AG09319 (cell line): ENCODE measurements around the gene SLC22A31.

Experiments
- DNase-seq: peaks from one replicate; pipeline ENCODE4 v3.0.0-alpha.2; 2010; ENCODE audit warnings: low read depth; ENCODE audit errors: extremely low read depth
- TF ChIP-seq, protein P1 (sequence below): IDR thresholded peaks from 2 replicates; pipeline ENCODE4 v1.5.1; 2011; ENCODE audit warnings: low read depth, mild to moderate bottlenecking, inconsistent platforms, low read length, moderate library complexity

The SLC22A31 gene

GRCh38 chr16:89172171-89172527, 28.2 kb downstream of the SLC22A31 start:
- no peak for DNase-seq
- TF ChIP-seq, protein P1, sequence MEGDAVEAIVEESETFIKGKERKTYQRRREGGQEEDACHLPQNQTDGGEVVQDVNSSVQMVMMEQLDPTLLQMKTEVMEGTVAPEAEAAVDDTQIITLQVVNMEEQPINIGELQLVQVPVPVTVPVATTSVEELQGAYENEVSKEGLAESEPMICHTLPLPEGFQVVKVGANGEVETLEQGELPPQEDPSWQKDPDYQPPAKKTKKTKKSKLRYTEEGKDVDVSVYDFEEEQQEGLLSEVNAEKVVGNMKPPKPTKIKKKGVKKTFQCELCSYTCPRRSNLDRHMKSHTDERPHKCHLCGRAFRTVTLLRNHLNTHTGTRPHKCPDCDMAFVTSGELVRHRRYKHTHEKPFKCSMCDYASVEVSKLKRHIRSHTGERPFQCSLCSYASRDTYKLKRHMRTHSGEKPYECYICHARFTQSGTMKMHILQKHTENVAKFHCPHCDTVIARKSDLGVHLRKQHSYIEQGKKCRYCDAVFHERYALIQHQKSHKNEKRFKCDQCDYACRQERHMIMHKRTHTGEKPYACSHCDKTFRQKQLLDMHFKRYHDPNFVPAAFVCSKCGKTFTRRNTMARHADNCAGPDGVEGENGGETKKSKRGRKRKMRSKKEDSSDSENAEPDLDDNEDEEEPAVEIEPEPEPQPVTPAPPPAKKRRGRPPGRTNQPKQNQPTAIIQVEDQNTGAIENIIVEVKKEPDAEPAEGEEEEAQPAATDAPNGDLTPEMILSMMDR, result no peak

DNA sequence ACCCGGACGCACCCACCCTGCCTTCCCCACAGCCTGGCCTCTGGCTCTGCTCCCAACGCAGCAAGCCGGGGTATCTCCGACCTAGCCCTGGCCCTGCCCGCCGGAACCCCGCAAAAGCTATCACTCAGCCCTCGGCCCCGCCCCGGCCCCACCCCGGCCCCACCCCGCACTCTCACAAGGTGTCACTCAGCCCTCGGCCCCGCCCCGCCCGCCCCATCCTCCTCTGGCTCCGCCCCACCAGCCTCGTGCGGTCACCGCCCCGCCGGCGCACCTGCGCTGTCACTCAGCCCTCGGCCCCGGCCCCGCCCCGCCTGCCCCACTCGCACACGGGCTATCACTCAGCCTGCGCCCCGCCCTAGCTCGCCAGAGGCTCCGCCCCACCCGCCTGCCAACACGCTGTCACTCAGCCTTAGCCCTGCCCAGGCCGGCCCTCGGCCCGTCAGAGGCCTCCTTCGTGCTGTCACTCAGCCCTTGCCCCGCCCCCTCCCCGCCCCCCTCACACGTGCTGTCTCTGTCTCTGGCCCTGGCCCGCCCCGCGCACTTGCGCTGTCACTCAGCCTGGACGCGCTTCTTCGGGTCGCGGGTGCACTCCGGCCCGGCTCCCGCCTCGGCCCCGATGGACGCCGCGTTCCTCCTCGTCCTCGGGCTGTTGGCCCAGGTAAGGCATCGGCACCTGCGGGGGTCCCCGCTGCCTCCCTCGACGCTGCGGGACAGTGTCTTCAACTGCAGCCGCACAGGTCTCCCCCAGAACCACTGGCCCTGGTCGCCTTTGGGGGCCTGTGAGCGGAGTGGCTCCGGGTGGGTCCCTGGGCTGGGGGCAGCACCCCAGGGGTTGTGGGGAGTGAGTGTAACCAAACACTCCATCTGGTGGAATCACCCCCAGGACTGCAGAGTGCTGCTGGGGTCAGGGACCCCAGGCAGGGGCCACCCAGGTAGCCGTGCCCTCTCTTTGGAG, 28.8 kb downstream of the SLC22A31 start, which contains the start of gene CDH15:
TSS of gene CDH15 (plus strand) at position 533 of the 955 bp plus-strand sequence. CDS start at position 617, 84 bp downstream.
- TF ChIP-seq, protein P1, result no peak
- DNase-seq, result peak; percentile 44

- DNase-seq, result no peak
- TF ChIP-seq, protein P1, result no peak
These were observed 29.8 kb downstream of the SLC22A31 start for GRCh38 chr16:89170346-89171215.

- TF ChIP-seq, protein P1, result no peak
- DNase-seq, result no peak
These were observed 30.6 kb downstream of the SLC22A31 start for GRCh38 chr16:89169778-89170177.

DNA sequence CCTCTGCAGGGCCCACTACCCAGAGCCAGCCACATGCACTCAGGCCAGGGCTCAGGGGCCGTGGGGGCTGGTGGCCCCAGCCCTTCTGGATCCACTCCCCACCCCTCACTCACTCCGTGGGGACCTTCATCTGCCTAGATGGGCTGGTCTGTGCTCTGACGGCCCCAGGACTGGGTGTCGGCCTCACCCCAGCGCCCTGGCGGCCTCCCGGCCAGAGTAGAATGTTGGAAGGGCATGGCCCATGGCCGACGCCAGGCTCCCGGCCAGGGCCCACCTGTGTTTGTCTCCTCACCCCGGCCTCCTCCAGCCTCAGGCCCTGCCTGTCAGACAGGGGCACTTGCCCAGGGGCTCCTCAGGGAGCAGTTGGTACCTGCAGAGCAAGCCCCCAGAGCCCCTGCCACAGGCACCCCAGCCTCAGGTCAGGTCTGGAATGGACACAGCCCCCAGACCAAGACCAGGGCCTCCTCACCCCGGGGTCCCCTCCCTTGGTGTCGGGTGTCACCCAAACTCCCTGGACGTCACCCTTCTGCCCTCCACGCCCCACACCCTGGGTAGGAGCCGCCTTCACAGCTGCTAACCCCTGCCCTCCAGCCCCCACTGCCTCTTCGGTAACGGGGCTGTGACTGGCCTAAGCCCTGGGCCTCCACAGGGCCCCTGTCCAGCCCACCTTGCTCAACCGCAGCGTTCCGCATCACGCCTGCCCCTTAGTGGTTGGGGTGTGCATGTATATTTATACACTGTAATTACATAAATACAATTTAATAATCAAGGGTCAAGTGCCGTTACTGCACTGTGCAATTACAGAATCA, 31.8 kb downstream of the SLC22A31 start:
- TF ChIP-seq, protein P1, result no peak
- DNase-seq, result no peak

DNA sequence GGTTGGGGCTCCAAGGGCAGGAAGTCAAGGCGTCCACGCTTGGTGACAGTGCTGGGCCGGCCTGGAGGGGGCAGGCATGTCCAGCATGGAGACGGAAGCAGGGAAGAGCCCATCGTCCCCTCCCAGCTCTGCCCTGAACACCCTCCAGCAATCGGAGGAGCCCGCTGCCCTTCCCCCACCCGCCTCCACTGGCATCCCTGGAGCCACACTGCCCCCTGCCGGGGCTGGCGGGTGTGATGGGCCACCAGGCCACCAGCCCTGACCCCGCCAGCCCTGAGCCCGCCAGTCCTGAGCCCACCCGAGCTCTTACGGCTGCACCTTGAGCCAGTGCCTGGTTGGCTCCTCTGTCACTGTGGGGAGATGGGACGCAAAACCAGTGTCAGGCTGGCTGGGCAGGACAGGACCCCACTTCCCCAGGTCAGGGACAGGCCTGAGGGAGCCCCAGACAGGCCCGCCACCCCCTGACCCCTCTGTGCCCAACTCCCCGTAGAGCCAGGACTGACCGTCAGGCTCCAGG, 32.9 kb downstream of the SLC22A31 start:
- TF ChIP-seq, protein P1, result peak; percentile 83
- DNase-seq, result peak; percentile 44
